ENCODE measurements around the gene GRIA3.
"Not testable (repeated sequence)": the region's sequence is repeated elsewhere in the genome, so short reads cannot be mapped to it uniquely, and the experiment has no call there.

The GRIA3 gene

DNA sequence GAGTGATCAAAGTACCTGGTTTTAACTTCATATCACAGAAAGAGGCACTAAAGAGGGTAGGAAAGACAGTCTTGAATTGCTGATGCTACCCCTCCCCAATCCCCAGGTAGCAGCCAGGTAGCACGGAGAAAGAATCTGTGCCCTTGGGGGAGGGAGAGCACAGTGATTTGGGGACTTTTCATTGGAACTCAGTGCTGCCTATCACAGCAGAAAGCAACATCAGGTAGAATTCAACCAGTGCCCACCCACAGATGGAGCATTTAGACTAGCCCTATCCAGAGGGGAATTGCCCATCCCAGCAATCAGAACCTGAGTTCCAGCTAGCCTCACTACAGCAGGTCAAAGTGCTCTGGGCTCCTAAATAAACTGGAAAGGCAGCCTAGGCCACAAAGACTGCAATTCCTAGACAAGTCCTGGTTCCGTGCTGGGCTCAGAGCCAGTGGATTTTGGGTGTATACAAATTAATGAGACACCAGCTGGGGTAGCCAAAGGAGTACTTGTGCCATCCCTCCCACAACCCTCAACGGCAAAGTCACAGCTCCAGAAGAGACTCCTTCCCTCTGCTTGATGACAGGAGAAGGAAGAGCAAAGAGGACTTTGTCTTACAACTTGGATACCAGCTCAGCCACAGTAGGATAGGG lies 320.7 kb downstream of the GRIA3 start:
- no peak overlapping the region for H3K27ac Mint-ChIP-seq
- no peak overlapping the region for H3K4me3 Mint-ChIP-seq
- DNase-seq (no peak), ATAC-seq (no peak)
- no peaks in the 10 kb centered on the region for H3K36me3 Mint-ChIP-seq (ENCODE audit: low read depth)
- no peaks in the 10 kb centered on the region for H3K4me1 Mint-ChIP-seq
- H3K9me3 Mint-ChIP-seq = peaks cover 8% of the 10 kb centered on the region
- H3K27me3 Mint-ChIP-seq = no peaks in the 10 kb centered on the region

DNA sequence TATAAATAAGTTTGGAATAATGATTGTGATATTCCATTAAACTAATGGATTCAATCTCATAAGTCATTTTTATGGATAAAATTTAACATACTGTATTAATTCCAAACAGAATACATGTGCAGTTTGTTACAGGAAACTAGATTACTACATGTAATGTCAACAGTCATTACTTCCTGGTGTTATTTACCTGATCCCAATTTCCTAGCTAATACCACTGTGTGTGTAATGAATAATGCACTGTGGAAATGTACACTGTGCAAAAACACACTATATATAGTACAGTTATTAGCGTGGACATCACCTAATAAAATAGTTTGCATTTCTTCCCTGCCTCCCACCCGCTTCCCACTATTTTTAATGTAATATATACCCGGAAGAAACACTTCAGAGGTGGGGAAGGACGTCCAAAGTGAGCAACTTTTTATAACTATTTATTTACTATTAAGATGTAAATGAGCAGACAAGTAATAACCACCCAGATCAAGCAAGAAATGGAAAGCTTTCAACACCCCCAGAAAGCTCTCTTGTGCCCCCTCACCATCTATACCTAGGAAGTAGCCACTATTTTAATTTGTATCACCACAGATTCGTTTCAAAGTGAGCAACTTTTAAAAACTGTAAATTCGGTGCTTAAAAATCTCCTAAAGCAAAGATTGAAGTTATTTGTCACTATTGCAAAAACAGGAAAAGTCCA lies 329.7 kb downstream of the GRIA3 start:
- Mint-ChIP-seq H3K9me3 (peaks cover 14% of the 10 kb centered on the region), H3K4me3 (peak overlapping the region; percentile 14), H3K27ac (no peak overlapping the region), H3K4me1 (no peaks in the 10 kb centered on the region), H3K27me3 (no peaks in the 10 kb centered on the region), H3K36me3 (ENCODE audit: low read depth) (no peaks in the 10 kb centered on the region)
- ATAC-seq = no peak
- no peak for DNase-seq

DNA sequence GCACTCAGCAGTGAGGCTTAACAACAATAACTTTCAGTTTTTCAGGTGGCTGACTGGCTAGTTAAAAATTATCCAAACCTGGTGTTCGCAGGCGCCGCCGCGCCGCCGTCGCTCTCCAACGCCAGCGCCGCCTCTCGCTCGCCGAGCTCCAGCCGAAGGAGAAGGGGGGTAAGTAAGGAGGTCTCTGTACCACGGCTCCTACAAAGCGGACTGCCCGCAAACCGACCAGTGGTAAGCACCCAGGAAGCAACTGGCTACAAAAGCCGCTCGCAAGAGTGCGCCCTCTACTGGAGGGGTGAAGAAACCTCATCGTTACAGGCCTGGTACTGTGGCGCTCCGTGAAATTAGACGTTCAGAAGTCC lies 330.2 kb downstream of the GRIA3 start:
- peak overlapping the region; percentile 14 for H3K4me3 Mint-ChIP-seq

GRCh38 chrX:123518791-123519190 lies 334.7 kb downstream of the GRIA3 start:
- H3K4me1 Mint-ChIP-seq = no peaks in the 10 kb centered on the region
- no peak for DNase-seq
- H3K36me3 Mint-ChIP-seq (ENCODE audit: low read depth) = no peaks in the 10 kb centered on the region
- peaks cover 19% of the 10 kb centered on the region for H3K9me3 Mint-ChIP-seq
- ATAC-seq = no peak
- no peak overlapping the region for H3K27ac Mint-ChIP-seq
- no peak overlapping the region for H3K4me3 Mint-ChIP-seq
- no peaks in the 10 kb centered on the region for H3K27me3 Mint-ChIP-seq

More for the DNA sequence above, 330.2 kb downstream of the GRIA3 start:
- ATAC-seq; H3K4me1 Mint-ChIP-seq; DNase-seq; H3K27me3 Mint-ChIP-seq; H3K36me3 Mint-ChIP-seq (ENCODE audit: low read depth); H3K27ac Mint-ChIP-seq: not testable (repeated sequence)
- peaks cover 14% of the 10 kb centered on the region for H3K9me3 Mint-ChIP-seq

DNA sequence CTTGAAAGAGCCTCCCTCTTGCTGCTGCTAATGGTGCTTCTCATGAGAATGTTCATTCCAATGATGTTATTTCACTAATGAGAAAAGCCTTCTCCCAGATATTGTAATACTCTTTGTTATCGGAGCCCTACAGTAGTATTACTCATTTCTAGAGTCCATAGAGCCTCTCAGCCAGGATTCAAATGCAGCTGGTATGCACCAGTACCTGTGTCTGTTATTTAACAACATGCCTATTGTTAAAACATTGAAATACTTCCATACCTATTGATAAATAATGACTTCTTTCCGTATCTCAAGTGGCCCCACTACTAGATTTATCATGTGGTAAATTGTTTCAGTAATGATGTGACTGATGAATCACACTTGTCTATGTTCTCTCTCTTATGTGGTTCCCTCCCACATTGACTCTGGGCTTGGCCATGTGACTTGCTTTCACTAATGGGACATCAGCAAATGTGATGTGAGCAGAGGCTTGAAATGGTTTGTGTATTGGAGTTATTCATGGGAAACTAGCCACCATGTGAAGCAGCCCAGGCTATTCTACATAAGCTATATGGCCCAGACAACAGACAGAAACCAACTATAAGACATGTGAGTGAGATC lies 341.1 kb downstream of the GRIA3 start:
- H3K9me3 Mint-ChIP-seq = peaks cover 5% of the 10 kb centered on the region
- ATAC-seq (no peak), DNase-seq (no peak)
- H3K36me3 Mint-ChIP-seq (ENCODE audit: low read depth) = no peaks in the 10 kb centered on the region
- H3K4me1 Mint-ChIP-seq = no peaks in the 10 kb centered on the region
- no peaks in the 10 kb centered on the region for H3K27me3 Mint-ChIP-seq
- no peak overlapping the region for H3K4me3 Mint-ChIP-seq
- no peak overlapping the region for H3K27ac Mint-ChIP-seq

DNA sequence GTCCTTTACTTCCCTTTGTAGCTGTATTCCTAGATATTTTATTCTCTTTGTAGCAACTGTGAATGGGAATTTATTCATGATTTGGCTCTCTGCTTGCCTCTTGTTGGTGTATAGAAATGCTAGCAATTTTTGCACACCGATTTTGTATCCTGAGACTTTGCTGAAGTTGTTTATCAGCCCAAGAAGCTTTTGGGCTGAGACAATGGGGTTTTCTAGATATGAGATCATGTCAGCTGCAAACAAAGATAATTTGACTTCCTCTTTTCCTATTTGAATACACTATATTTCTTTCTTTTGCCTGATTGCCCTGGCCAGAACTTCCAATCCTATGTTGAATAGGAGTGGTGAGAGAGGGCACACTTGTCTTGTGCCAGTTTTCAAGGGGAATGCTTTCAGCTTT lies 346.6 kb downstream of the GRIA3 start:
- not testable (repeated sequence) for H3K4me3 Mint-ChIP-seq; H3K27ac Mint-ChIP-seq; H3K4me1 Mint-ChIP-seq; ATAC-seq; DNase-seq; H3K9me3 Mint-ChIP-seq; H3K27me3 Mint-ChIP-seq; H3K36me3 Mint-ChIP-seq (ENCODE audit: low read depth)

Data from activated naive CD8-positive, alpha-beta T cell treated with anti-CD3 and anti-CD28 coated beads, Interleukin-2, amount 50 U/mL, for 24 hours (primary cell).